ENCODE measurements around the gene ATG5.
A peak's percentile ranks its signal among the peaks of the same experiment; 100 is the strongest.

The ATG5 gene

GRCh38 chr6:106215608-106216007 lies 110.0 kb downstream of the ATG5 start:
- DNase-seq, result no peak

- peak; percentile 52 for DNase-seq
Observed at GRCh38 chr6:106214531-106214930, 111.0 kb downstream of the ATG5 start.

- no peak for DNase-seq
Observed at GRCh38 chr6:106213660-106214289, 111.8 kb downstream of the ATG5 start.

- no peak for DNase-seq
Observed at GRCh38 chr6:106212576-106212975, 113.0 kb downstream of the ATG5 start.

GRCh38 chr6:106206905-106207304 lies 118.7 kb downstream of the ATG5 start:
- no peak for DNase-seq

- DNase-seq, result no peak
Observed at GRCh38 chr6:106204961-106205360, 120.6 kb downstream of the ATG5 start.

- DNase-seq, result peak; percentile 7
Observed at GRCh38 chr6:106199998-106200397, 125.6 kb downstream of the ATG5 start.

- DNase-seq, result no peak
Observed at GRCh38 chr6:106199331-106199730, 126.2 kb downstream of the ATG5 start.

- no peak for DNase-seq
Observed at GRCh38 chr6:106197441-106197840, 128.1 kb downstream of the ATG5 start.

GRCh38 chr6:106194949-106195921 lies 130.3 kb downstream of the ATG5 start:
- peak; percentile 80 for DNase-seq

- DNase-seq, result no peak
Observed at GRCh38 chr6:106192824-106193223, 132.7 kb downstream of the ATG5 start.

- no peak for DNase-seq
Observed at GRCh38 chr6:106188104-106188794, 137.3 kb downstream of the ATG5 start.

GRCh38 chr6:106187424-106187982 lies 138.1 kb downstream of the ATG5 start:
- DNase-seq, result no peak

GRCh38 chr6:106186714-106187113 lies 138.8 kb downstream of the ATG5 start:
- DNase-seq, result no peak

- DNase-seq, result no peak
Observed at GRCh38 chr6:106186172-106186571, 139.4 kb downstream of the ATG5 start.

GRCh38 chr6:106185615-106186014 lies 139.9 kb downstream of the ATG5 start:
- DNase-seq, result no peak

GRCh38 chr6:106184629-106185028 lies 140.9 kb downstream of the ATG5 start:
- peak; percentile 45 for DNase-seq

GRCh38 chr6:106183430-106183829 lies 142.1 kb downstream of the ATG5 start:
- no peak for DNase-seq

GRCh38 chr6:106182455-106182854 lies 143.1 kb downstream of the ATG5 start:
- DNase-seq, result no peak

- no peak for DNase-seq
Observed at GRCh38 chr6:106181664-106182418, 143.7 kb downstream of the ATG5 start.

- no peak for DNase-seq
Observed at GRCh38 chr6:106180208-106180607, 145.4 kb downstream of the ATG5 start.

- DNase-seq, result no peak
Observed at GRCh38 chr6:106178900-106179299, 146.7 kb downstream of the ATG5 start.
